PC-9 (cell line): ENCODE data around the gene NEB. TPM values are rescaled to one million over a fixed set of nuclear protein-coding genes. Genes with fewer than 3 reads are reported as not detected.

Experiments used
- BruUV-seq: library from RNA; stranded (reverse); fragments of 400-500 nt; replicated peaks from 2 replicates; lab custom pipeline; 2021; lab: Mats Ljungman, UMichigan
- CTCF ChIA-PET: fragments of 300-600 bp; sonication (Branson Sonifier 250); formaldehyde crosslinking; loops from one replicate; lab custom pipeline; 2022; ENCODE audit warnings: antibody characterized with exemption; lab: Charles Lee
- POLR2A ChIA-PET: fragments of 300-600 bp; sonication (Branson Sonifier 250); formaldehyde crosslinking; loops from one replicate; lab custom pipeline; 2022; ENCODE audit warnings: antibody characterized with exemption; ENCODE audit not compliant: unreplicated experiment; lab: Charles Lee
- DNase-seq, 2 experiments: peaks; one replicate each; pipeline versions ENCODE4 v3.0.0 to v3.0.0-alpha.2; 2015 to 2022; ENCODE audit warnings: mixed read lengths in 1 of 2
- H2AFZ ChIP-seq: fragments of 200-600 bp; sonication (generic); 2 replicates; pipeline ENCODE4 v1.8.1; 2017; ENCODE audit warnings: antibody characterized with exemption
- H3F3A ChIP-seq: fragments of 200-600 bp; sonication (generic); 2 replicates; pipeline ENCODE4 v1.8.1; 2017; ENCODE audit warnings: antibody characterized with exemption, mild to moderate bottlenecking, low read depth; ENCODE audit not compliant: insufficient read depth
- H3K27ac ChIP-seq: fragments of 200-600 bp; sonication (generic); 2 replicates; pipeline ENCODE4 v1.6.1; 2016; ENCODE audit warnings: mixed run types
- H3K27me3 ChIP-seq: fragments of 200-600 bp; sonication (generic); 2 replicates; pipeline ENCODE4 v1.6.1; 2016; ENCODE audit warnings: low read depth, mixed run types; ENCODE audit not compliant: insufficient read depth
- H3K36me3 ChIP-seq: fragments of 200-600 bp; sonication (generic); 2 replicates; pipeline ENCODE4 v1.6.1; 2016; ENCODE audit warnings: low read depth, mixed run types
- H3K4me1 ChIP-seq: fragments of 200-600 bp; sonication (generic); replicated peaks from 2 replicates; pipeline ENCODE4 v1.6.1; 2016; ENCODE audit warnings: mixed run types; ENCODE audit not compliant: insufficient read depth
- H3K4me2 ChIP-seq: fragments of 200-600 bp; sonication (generic); 2 replicates; pipeline ENCODE4 v1.6.1; 2017; ENCODE audit warnings: mixed run types
- H3K4me3 ChIP-seq: fragments of 200-600 bp; sonication (generic); 2 replicates; pipeline ENCODE4 v1.6.1; 2016; ENCODE audit warnings: mixed run types
- H3K79me2 ChIP-seq: fragments of 200-600 bp; sonication (generic); 2 replicates; pipeline ENCODE4 v1.6.1; 2017; ENCODE audit warnings: low read depth, mixed run types
- H3K9me2 ChIP-seq: fragments of 200-600 bp; sonication (generic); 2 replicates; pipeline ENCODE4 v1.8.1; 2017; ENCODE audit warnings: mild to moderate bottlenecking; ENCODE audit not compliant: insufficient read depth
- H3K9me3 ChIP-seq: fragments of 200-600 bp; sonication (generic); 2 replicates; pipeline ENCODE4 v1.8.1; 2016; ENCODE audit warnings: low read depth; ENCODE audit not compliant: insufficient read depth
- H4K20me1 ChIP-seq: fragments of 200-600 bp; sonication (generic); 2 replicates; pipeline ENCODE4 v1.8.1; 2017; ENCODE audit not compliant: insufficient read depth
- EZH2 ChIP-seq: fragments of 200-600 bp; sonication (generic); IDR thresholded peaks from 2 replicates; pipeline ENCODE4 v1.8.0; 2017; ENCODE audit warnings: antibody characterized with exemption, low read depth
- intact Hi-C: fragments of 100-400 bp; cut with micrococcal nuclease; formaldehyde crosslinking; loops from one replicate; pipeline ENCODE4 v1.10.0; 2022; ENCODE audit not compliant: unreplicated experiment
- total RNA-seq: library from RNA; stranded (reverse); gene quantifications from 2 replicates; pipeline ENCODE4 v1.2.3, GENCODE V29; 2021
- TF ChIP-seq, protein P1 (sequence below): fragments of 200-600 bp; sonication (generic); conservative IDR thresholded peaks from 2 replicates; pipeline ENCODE4 v1.6.1; 2017; ENCODE audit warnings: mixed run types, antibody characterized with exemption, mild to moderate bottlenecking, moderate library complexity

The NEB gene
- total RNA-seq, 1 experiment from 2014 or later = 0.15 TPM

GRCh38 chr2:151549191-151549590 lies 185.1 kb downstream of the NEB start:
- no peak for TF ChIP-seq EZH2
- TF ChIP-seq, protein P1, sequence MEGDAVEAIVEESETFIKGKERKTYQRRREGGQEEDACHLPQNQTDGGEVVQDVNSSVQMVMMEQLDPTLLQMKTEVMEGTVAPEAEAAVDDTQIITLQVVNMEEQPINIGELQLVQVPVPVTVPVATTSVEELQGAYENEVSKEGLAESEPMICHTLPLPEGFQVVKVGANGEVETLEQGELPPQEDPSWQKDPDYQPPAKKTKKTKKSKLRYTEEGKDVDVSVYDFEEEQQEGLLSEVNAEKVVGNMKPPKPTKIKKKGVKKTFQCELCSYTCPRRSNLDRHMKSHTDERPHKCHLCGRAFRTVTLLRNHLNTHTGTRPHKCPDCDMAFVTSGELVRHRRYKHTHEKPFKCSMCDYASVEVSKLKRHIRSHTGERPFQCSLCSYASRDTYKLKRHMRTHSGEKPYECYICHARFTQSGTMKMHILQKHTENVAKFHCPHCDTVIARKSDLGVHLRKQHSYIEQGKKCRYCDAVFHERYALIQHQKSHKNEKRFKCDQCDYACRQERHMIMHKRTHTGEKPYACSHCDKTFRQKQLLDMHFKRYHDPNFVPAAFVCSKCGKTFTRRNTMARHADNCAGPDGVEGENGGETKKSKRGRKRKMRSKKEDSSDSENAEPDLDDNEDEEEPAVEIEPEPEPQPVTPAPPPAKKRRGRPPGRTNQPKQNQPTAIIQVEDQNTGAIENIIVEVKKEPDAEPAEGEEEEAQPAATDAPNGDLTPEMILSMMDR = no peak
- H3K27me3 ChIP-seq = no peaks in the 10 kb centered on the region
- no peaks in the 10 kb centered on the region for H3K79me2 ChIP-seq
- H3K9me2 ChIP-seq = no peaks in the 10 kb centered on the region
- H3K9me3 ChIP-seq = no peaks in the 10 kb centered on the region
- H3K27ac ChIP-seq = no peak overlapping the region
- POLR2A ChIA-PET = no interaction called here
- no peaks in the 10 kb centered on the region for H3K4me1 ChIP-seq
- no peaks in the 10 kb centered on the region for H4K20me1 ChIP-seq
- H3K36me3 ChIP-seq = no peaks in the 10 kb centered on the region
- no peak for DNase-seq
- H2AFZ ChIP-seq = no peak overlapping the region
- intact Hi-C loops = no loop called here
- no TSS peak for BruUV-seq
- H3K4me2 ChIP-seq = no peak overlapping the region
- H3F3A ChIP-seq = no peaks in the 10 kb centered on the region
- CTCF ChIA-PET = no interaction called here
- no peak overlapping the region for H3K4me3 ChIP-seq

GRCh38 chr2:151544449-151544848 lies 189.8 kb downstream of the NEB start:
- ChIA-PET POLR2A (no interaction called here), CTCF (no interaction called here)
- BruUV-seq = no TSS peak
- H3K4me1 ChIP-seq = no peaks in the 10 kb centered on the region
- no peak overlapping the region for H3K27ac ChIP-seq
- H3K79me2 ChIP-seq = no peaks in the 10 kb centered on the region
- no peak for DNase-seq
- no peak overlapping the region for H3K4me3 ChIP-seq
- no peaks in the 10 kb centered on the region for H3K9me2 ChIP-seq
- no peaks in the 10 kb centered on the region for H4K20me1 ChIP-seq
- H2AFZ ChIP-seq = no peak overlapping the region
- H3F3A ChIP-seq = no peaks in the 10 kb centered on the region
- H3K27me3 ChIP-seq = no peaks in the 10 kb centered on the region
- TF ChIP-seq, protein P1 = no peak
- TF ChIP-seq EZH2 = no peak
- intact Hi-C loops = no loop called here
- H3K4me2 ChIP-seq = no peak overlapping the region
- H3K36me3 ChIP-seq = no peaks in the 10 kb centered on the region
- no peaks in the 10 kb centered on the region for H3K9me3 ChIP-seq

DNA sequence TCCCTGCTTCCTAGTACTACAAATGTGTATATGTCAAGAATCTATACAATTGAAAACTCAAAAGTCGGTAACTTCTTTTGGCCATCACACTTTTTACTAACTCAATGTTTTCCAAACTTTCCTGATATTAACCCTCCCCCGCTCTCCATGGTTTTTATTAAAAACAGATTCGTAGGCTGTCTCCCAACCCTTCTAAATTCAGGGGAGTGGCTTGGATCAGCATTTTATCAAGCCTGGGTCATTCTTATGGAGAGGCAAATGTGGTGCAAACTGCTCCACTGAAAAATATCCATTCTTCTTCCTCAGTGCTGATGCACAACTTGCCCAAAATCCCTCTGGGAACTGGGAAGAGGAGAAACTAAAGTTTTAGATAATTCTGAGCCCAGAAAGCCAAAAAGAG lies 190.4 kb downstream of the NEB start:
- BruUV-seq = no TSS peak
- H3K79me2 ChIP-seq = no peaks in the 10 kb centered on the region
- H3K4me2 ChIP-seq = no peak overlapping the region
- no peaks in the 10 kb centered on the region for H3K9me3 ChIP-seq
- ChIA-PET POLR2A (no interaction called here), CTCF (no interaction called here)
- TF ChIP-seq, protein P1 = no peak
- TF ChIP-seq EZH2 = no peak
- H3K4me1 ChIP-seq = no peaks in the 10 kb centered on the region
- no peak overlapping the region for H2AFZ ChIP-seq
- no peaks in the 10 kb centered on the region for H3K36me3 ChIP-seq
- intact Hi-C loops = no loop called here
- H3K27ac ChIP-seq = no peak overlapping the region
- no peaks in the 10 kb centered on the region for H3K9me2 ChIP-seq
- H3F3A ChIP-seq = no peaks in the 10 kb centered on the region
- H3K27me3 ChIP-seq = no peaks in the 10 kb centered on the region
- DNase-seq = no peak
- H3K4me3 ChIP-seq = no peak overlapping the region
- no peaks in the 10 kb centered on the region for H4K20me1 ChIP-seq
